A549 (cell line): Measurements from ENCODE around the gene PLET1. TPM values are rescaled to one million over a fixed set of nuclear protein-coding genes. Genes with fewer than 3 reads are reported as not detected.
"Not testable (repeated sequence)": the region's sequence is repeated elsewhere in the genome, so short reads cannot be mapped to it uniquely, and the experiment has no call there.

ENCODE experiments used
- ATAC-seq, 2 experiments: fragments of 200-7000 bp in 1 of 2; fragments of >200 bp in 1 of 2; cut with Nextera tagmentation in 1 of 2; cut with Tn5 transposase in 1 of 2; 3 replicates each; pipeline versions ENCODE4 v1.8.0 to v1.9.1; 2018 to 2020; ENCODE audit warnings: mild to moderate bottlenecking in 1 of 2, moderate library complexity in 1 of 2
- CTCF ChIA-PET: fragments of 300-600 bp; sonication (Branson Sonifier 250); formaldehyde crosslinking; extraction: SDS; loops from one replicate; lab custom pipeline; 2021; ENCODE audit warnings: antibody characterized with exemption, inconsistent platforms; lab: Yijun Ruan, JAX
- POLR2A ChIA-PET: fragments of 350-600 bp; formaldehyde crosslinking; extraction: SDS; loops from one replicate; lab custom pipeline; 2021; ENCODE audit warnings: antibody characterized with exemption, inconsistent platforms; lab: Yijun Ruan, JAX
- DNase-seq, 2 experiments: peaks; one replicate each; pipeline versions ENCODE4 v3.0.0 to v3.0.0-alpha.2; 2011 to 2016; ENCODE audit warnings: low read depth in 1 of 2, low spot score in 1 of 2
- FAIRE-seq: peaks from 2 replicates; lab custom pipeline; 2011; peaks lifted over from hg19 to GRCh38; lab: Jason Lieb, UNC
- H3K27ac ChIP-seq, 2 experiments: fragments of >200 bp; sonication (Bioruptor Twin); formaldehyde crosslinking; 3 replicates each; pipeline ENCODE4 v1.5.1; 2016 to 2017
- H3K4me1 ChIP-seq: fragments of >200 bp; sonication (Bioruptor Twin); formaldehyde crosslinking; 3 replicates; pipeline ENCODE4 v1.6.1; 2016
- H3K4me2 ChIP-seq: fragments of >200 bp; sonication (Bioruptor Twin); formaldehyde crosslinking; 3 replicates; pipeline ENCODE4 v1.6.1; 2016
- H3K4me3 ChIP-seq: fragments of >200 bp; sonication (Bioruptor Twin); formaldehyde crosslinking; 3 replicates; pipeline ENCODE4 v1.5.1; 2016
- H3K9me3 ChIP-seq: fragments of >200 bp; sonication (Bioruptor Twin); formaldehyde crosslinking; 3 replicates; pipeline ENCODE4 v1.6.1; 2016
- EHF ChIP-seq: fragments of 250-450 bp; sonication (Bioruptor Pico); IDR thresholded peaks from 2 replicates; pipeline ENCODE4 v1.5.0; 2020; ENCODE audit warnings: mild to moderate bottlenecking
- FOSL2 ChIP-seq, 2 experiments: fragments of 450-650 bp in 1 of 2; fragments of >200 bp in 1 of 2; sonication (Bioruptor Twin) in 1 of 2; formaldehyde crosslinking; IDR thresholded peaks; 2 replicates each; pipeline versions ENCODE4 v1.5.0 to v1.6.1; 2016 to 2020; ENCODE audit warnings: mild to moderate bottlenecking in 1 of 2, moderate library complexity in 1 of 2
- KDM1A ChIP-seq: fragments of 200-600 bp; sonication (generic); IDR thresholded peaks from 2 replicates; pipeline ENCODE4 v1.6.1; 2016; ENCODE audit warnings: low read depth, mild to moderate bottlenecking
- ZC3H11A ChIP-seq: fragments of 450-650 bp; IDR thresholded peaks from 2 replicates; pipeline ENCODE4 v1.6.1; 2014; ENCODE audit warnings: antibody characterized with exemption, mild to moderate bottlenecking
- WGBS: methylation state at CpG from one replicate; pipeline ENCODE4 v1.1.6; 2017; ENCODE audit errors: missing lambda C conversion rate; 5-methylcytosine and 5-hydroxymethylcytosine counted together
- polyA plus RNA-seq, 4 experiments: library from polyadenylated mRNA; depleted of rRNA in 3 of 4; stranded (reverse); fragments of >200 nt; fragmentation: RNase III in 1 of 4; extraction: RNeasy Plus Mini Kit Qiagen cat#74134 plus additional on column Dnase treatment in 1 of 4; gene quantifications; 2 replicates in 3 of 4; 3 replicates in 1 of 4; pipeline ENCODE4 v1.2.3, GENCODE V29; 2011 to 2017
- small RNA-seq, 6 experiments: library from RNA; depleted of rRNA; stranded (forward); fragments of <200 nt; gene quantifications; one replicate each; pipeline ENCODE3, GENCODE V24; 2012
- TF ChIP-seq, protein P1 (sequence below): fragments of 200-600 bp; sonication (generic); IDR thresholded peaks from 2 replicates; pipeline ENCODE4 v1.6.1; 2016; ENCODE audit warnings: antibody characterized with exemption, mild to moderate bottlenecking, moderate library complexity

Gene PLET1
- polyA plus RNA-seq, 2 of the 4 experiments (the other 2 are of a cell fraction), result not detected

- Histone ChIP-seq H3K4me1 (peaks cover 14% of the 10 kb centered on the region), H3K4me2 (no peak overlapping the region), H3K9me3 (no peaks in the 10 kb centered on the region), H3K27ac (no peak overlapping the region), H3K4me3 (no peak overlapping the region)
- DNase-seq (no peak), ATAC-seq (no peak), FAIRE-seq (no peak)
- CTCF ChIA-PET, result interaction anchor here (2.5 kb wide), 1 partner anchor 19 kb away, joined by 9 read pairs; no protein-coding TSS in a partner anchor
- WGBS, result 33% methylated on average over 2 of the region's 2 CpGs
- POLR2A ChIA-PET, result no interaction called here
- no peak for TF ChIP-seq KDM1A
- TF ChIP-seq EHF (CRISPR knock-in tag), result no peak
- no peak for TF ChIP-seq ZC3H11A
- TF ChIP-seq, protein P1, sequence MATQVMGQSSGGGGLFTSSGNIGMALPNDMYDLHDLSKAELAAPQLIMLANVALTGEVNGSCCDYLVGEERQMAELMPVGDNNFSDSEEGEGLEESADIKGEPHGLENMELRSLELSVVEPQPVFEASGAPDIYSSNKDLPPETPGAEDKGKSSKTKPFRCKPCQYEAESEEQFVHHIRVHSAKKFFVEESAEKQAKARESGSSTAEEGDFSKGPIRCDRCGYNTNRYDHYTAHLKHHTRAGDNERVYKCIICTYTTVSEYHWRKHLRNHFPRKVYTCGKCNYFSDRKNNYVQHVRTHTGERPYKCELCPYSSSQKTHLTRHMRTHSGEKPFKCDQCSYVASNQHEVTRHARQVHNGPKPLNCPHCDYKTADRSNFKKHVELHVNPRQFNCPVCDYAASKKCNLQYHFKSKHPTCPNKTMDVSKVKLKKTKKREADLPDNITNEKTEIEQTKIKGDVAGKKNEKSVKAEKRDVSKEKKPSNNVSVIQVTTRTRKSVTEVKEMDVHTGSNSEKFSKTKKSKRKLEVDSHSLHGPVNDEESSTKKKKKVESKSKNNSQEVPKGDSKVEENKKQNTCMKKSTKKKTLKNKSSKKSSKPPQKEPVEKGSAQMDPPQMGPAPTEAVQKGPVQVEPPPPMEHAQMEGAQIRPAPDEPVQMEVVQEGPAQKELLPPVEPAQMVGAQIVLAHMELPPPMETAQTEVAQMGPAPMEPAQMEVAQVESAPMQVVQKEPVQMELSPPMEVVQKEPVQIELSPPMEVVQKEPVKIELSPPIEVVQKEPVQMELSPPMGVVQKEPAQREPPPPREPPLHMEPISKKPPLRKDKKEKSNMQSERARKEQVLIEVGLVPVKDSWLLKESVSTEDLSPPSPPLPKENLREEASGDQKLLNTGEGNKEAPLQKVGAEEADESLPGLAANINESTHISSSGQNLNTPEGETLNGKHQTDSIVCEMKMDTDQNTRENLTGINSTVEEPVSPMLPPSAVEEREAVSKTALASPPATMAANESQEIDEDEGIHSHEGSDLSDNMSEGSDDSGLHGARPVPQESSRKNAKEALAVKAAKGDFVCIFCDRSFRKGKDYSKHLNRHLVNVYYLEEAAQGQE, result no peak
- no peak for TF ChIP-seq FOSL2 (IDR thresholded peaks at IDR 0.05)
- TF ChIP-seq FOSL2 (CRISPR knock-in tag; IDR thresholded peaks at IDR 0.05), result no peak
These were observed 60.4 kb downstream of the PLET1 start for GRCh38 chr11:112200252-112200651.

GRCh38 chr11:112199101-112199500, 61.6 kb downstream of the PLET1 start:
- H3K4me3 ChIP-seq, H3K27ac ChIP-seq, DNase-seq, ATAC-seq, FAIRE-seq, H3K9me3 ChIP-seq, POLR2A ChIA-PET, H3K4me2 ChIP-seq: not testable (repeated sequence)
- CTCF ChIA-PET, result interaction anchor here (2.5 kb wide), 1 partner anchor 20 kb away, joined by 9 read pairs; no protein-coding TSS in a partner anchor
- 62% methylated on average over 4 of the region's 4 CpGs for WGBS
- peaks cover 14% of the 10 kb centered on the region for H3K4me1 ChIP-seq

Small RNA genes within 50 kb of the gene (small RNA-seq; reads per million reads assigned to genes)
- 0 reads per million in 6 experiments for gene MRPS36P4

Other genes with a start within 250 kb of the PLET1 start
- gene DLAT, start 235.5 kb downstream of the PLET1 start, polyA plus RNA-seq (2011; rRNA removed), result 33.0 and 42.8 TPM in 2 replicates
- gene DLAT, start 235.5 kb downstream of the PLET1 start, polyA plus RNA-seq (2017; fragmentation: RNase III; extraction: RNeasy Plus Mini Kit Qiagen cat#74134 plus additional on column Dnase treatment), result 32.1 to 33.3 TPM (median 32.5 TPM) in 3 replicates
- 1.4 and 1.9 TPM in 2 replicates for gene PIH1D2, start 186.8 kb downstream of the PLET1 start, polyA plus RNA-seq (2011; rRNA removed)
- 0.98 to 1.3 TPM (median 1.2 TPM) in 3 replicates for gene PIH1D2, start 186.8 kb downstream of the PLET1 start, polyA plus RNA-seq (2017; fragmentation: RNase III; extraction: RNeasy Plus Mini Kit Qiagen cat#74134 plus additional on column Dnase treatment)
- gene NKAPD1, start 186.6 kb downstream of the PLET1 start, polyA plus RNA-seq (2011; rRNA removed), result 14.3 and 20.1 TPM in 2 replicates
- gene NKAPD1, start 186.6 kb downstream of the PLET1 start, polyA plus RNA-seq (2017; fragmentation: RNase III; extraction: RNeasy Plus Mini Kit Qiagen cat#74134 plus additional on column Dnase treatment), result 13.4 to 16.9 TPM (median 16.6 TPM) in 3 replicates
- 84.5 and 126 TPM in 2 replicates for gene TIMM8B, start 174.1 kb downstream of the PLET1 start, polyA plus RNA-seq (2011; rRNA removed)
- gene TIMM8B, start 174.1 kb downstream of the PLET1 start, polyA plus RNA-seq (2017; fragmentation: RNase III; extraction: RNeasy Plus Mini Kit Qiagen cat#74134 plus additional on column Dnase treatment), result 85.3 to 94.0 TPM (median 87.6 TPM) in 3 replicates
- gene SDHD, start 174.0 kb downstream of the PLET1 start, polyA plus RNA-seq (2011; rRNA removed), result 86.3 and 122 TPM in 2 replicates
- gene SDHD, start 174.0 kb downstream of the PLET1 start, polyA plus RNA-seq (2017; fragmentation: RNase III; extraction: RNeasy Plus Mini Kit Qiagen cat#74134 plus additional on column Dnase treatment), result 91.5 to 94.5 TPM (median 94.1 TPM) in 3 replicates
- gene IL18, start 96.8 kb downstream of the PLET1 start, polyA plus RNA-seq (2011; rRNA removed), result 87.1 and 95.5 TPM in 2 replicates
- gene IL18, start 96.8 kb downstream of the PLET1 start, polyA plus RNA-seq (2017; fragmentation: RNase III; extraction: RNeasy Plus Mini Kit Qiagen cat#74134 plus additional on column Dnase treatment), result 114 to 122 TPM (median 119 TPM) in 3 replicates
- gene TEX12, start 93.5 kb downstream of the PLET1 start, polyA plus RNA-seq (2011; rRNA removed), result not detected in 2 replicates
- gene TEX12, start 93.5 kb downstream of the PLET1 start, polyA plus RNA-seq (2017; fragmentation: RNase III; extraction: RNeasy Plus Mini Kit Qiagen cat#74134 plus additional on column Dnase treatment), result not detected in 3 replicates
- 1.9 and 2.1 TPM in 2 replicates for gene BCO2, start 85.3 kb downstream of the PLET1 start, polyA plus RNA-seq (2011; rRNA removed)
- 0.79 to 1.8 TPM (median 1.3 TPM) in 3 replicates for gene BCO2, start 85.3 kb downstream of the PLET1 start, polyA plus RNA-seq (2017; fragmentation: RNase III; extraction: RNeasy Plus Mini Kit Qiagen cat#74134 plus additional on column Dnase treatment)
- gene PTS, start 34.4 kb downstream of the PLET1 start, polyA plus RNA-seq (2011; rRNA removed), result 34.0 and 48.5 TPM in 2 replicates
- 33.6 to 34.4 TPM (median 33.9 TPM) in 3 replicates for gene PTS, start 34.4 kb downstream of the PLET1 start, polyA plus RNA-seq (2017; fragmentation: RNase III; extraction: RNeasy Plus Mini Kit Qiagen cat#74134 plus additional on column Dnase treatment)